ENCODE data around the gene ADAMTS3. TPM values are rescaled to one million over a fixed set of nuclear protein-coding genes. Genes with fewer than 3 reads are reported as not detected.

Gene ADAMTS3
- total RNA-seq, 6 experiments from 2014 or later: 0.03 to 0.19 TPM; not detected in 4

- TF ChIP-seq, protein P1, sequence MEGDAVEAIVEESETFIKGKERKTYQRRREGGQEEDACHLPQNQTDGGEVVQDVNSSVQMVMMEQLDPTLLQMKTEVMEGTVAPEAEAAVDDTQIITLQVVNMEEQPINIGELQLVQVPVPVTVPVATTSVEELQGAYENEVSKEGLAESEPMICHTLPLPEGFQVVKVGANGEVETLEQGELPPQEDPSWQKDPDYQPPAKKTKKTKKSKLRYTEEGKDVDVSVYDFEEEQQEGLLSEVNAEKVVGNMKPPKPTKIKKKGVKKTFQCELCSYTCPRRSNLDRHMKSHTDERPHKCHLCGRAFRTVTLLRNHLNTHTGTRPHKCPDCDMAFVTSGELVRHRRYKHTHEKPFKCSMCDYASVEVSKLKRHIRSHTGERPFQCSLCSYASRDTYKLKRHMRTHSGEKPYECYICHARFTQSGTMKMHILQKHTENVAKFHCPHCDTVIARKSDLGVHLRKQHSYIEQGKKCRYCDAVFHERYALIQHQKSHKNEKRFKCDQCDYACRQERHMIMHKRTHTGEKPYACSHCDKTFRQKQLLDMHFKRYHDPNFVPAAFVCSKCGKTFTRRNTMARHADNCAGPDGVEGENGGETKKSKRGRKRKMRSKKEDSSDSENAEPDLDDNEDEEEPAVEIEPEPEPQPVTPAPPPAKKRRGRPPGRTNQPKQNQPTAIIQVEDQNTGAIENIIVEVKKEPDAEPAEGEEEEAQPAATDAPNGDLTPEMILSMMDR (IDR thresholded peaks at IDR 0.05): 0 out of 2 replicates have a peak, but pooled peaks have one; percentile 9
- H3K4me3 Mint-ChIP-seq: no peak overlapping the region
Measured at GRCh38 chr4:72340803-72341431, 228.1 kb downstream of the ADAMTS3 start.

GRCh38 chr4:72338060-72338459 is 231.0 kb downstream of the ADAMTS3 start:
- Mint-ChIP-seq H3K27ac (no peak overlapping the region), H3K4me3 (no peak overlapping the region), H3K4me1 (ENCODE audit: low read depth) (peaks cover 8% of the 10 kb centered on the region; the same call in 1 of the 2 replicates), H3K27me3 (ENCODE audit: insufficient read depth) (peaks cover 2% of the 10 kb centered on the region; the same call in 1 of the 2 replicates), H3K9me3 (no peaks in the 10 kb centered on the region), H3K36me3 (ENCODE audit: low read depth) (no peaks in the 10 kb centered on the region)
- DNase-seq: no peak
- TF ChIP-seq, protein P1 (IDR thresholded peaks at IDR 0.05): no peak

More at GRCh38 chr4:72340803-72341431, 228.1 kb downstream of the ADAMTS3 start:
- Mint-ChIP-seq H3K4me1 (ENCODE audit: low read depth) (peaks cover 8% of the 10 kb centered on the region; the same call in 1 of the 2 replicates), H3K36me3 (ENCODE audit: low read depth) (no peaks in the 10 kb centered on the region), H3K27me3 (ENCODE audit: insufficient read depth) (peaks cover 2% of the 10 kb centered on the region; the same call in 1 of the 2 replicates), H3K9me3 (no peaks in the 10 kb centered on the region), H3K27ac (no peak overlapping the region)
- no peak for DNase-seq

GRCh38 chr4:72330381-72330780 is 238.6 kb downstream of the ADAMTS3 start:
- TF ChIP-seq, protein P1 (IDR thresholded peaks at IDR 0.05): no peak
- H3K4me1 Mint-ChIP-seq (ENCODE audit: low read depth): no peaks in the 10 kb centered on the region; the same call in 1 of the 2 replicates
- no peak overlapping the region for H3K4me3 Mint-ChIP-seq
- no peaks in the 10 kb centered on the region for H3K9me3 Mint-ChIP-seq
- no peak overlapping the region for H3K27ac Mint-ChIP-seq
- H3K27me3 Mint-ChIP-seq (ENCODE audit: insufficient read depth): no peaks in the 10 kb centered on the region
- no peaks in the 10 kb centered on the region for H3K36me3 Mint-ChIP-seq (ENCODE audit: low read depth)
- DNase-seq: no peak

DNA sequence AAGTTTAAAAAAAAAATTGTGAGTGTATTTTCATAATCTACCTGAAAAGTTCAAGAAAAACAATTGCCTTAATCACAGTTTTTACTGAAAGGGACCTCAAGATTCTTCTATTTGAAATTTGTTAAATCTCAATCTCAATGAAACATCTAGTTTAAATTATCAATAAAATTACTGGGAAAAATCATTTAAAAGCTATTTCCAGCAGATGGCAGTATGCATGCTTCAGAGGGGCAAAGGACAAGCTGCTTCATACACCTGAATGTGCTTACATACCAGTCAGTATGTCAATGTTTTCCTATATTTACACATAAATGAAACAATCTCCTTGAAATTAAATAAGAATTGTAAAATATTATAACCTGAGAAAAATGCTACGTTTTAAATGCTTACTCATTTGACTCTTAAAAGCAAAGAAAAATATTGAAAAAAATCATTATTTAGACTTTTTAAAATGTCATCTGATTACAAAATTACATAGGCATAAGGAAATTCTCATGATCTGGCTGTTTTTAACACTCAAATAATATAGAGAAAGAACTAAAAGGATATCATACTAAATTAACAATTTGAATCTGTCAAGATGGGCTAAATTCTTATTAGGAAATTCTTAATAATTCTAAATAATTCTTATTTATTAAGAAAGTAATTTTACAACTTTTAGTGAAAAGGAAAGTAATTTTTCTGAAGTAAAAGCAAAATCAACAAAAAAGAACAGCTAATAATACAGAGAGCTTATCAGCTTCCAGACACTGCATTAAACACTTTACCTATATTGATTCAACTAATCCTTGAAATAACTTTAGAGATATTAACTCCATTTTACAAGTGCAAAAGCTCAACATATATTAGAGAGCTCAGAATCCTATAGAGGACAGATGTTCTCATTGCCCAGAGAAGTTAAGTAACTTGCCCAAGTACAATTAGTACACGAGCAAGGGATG is 242.1 kb downstream of the ADAMTS3 start:
- no peaks in the 10 kb centered on the region for H3K36me3 Mint-ChIP-seq (ENCODE audit: low read depth)
- DNase-seq: peak; percentile 22

GRCh38 chr4:72325215-72325614 is 243.8 kb downstream of the ADAMTS3 start:
- no peak for DNase-seq
- no peaks in the 10 kb centered on the region; the same call in 1 of the 2 replicates for H3K27me3 Mint-ChIP-seq (ENCODE audit: insufficient read depth)
- no peaks in the 10 kb centered on the region for H3K36me3 Mint-ChIP-seq (ENCODE audit: low read depth)

More for the DNA sequence above, 242.1 kb downstream of the ADAMTS3 start:
- Mint-ChIP-seq H3K27ac (no peak overlapping the region), H3K4me1 (ENCODE audit: low read depth) (no peaks in the 10 kb centered on the region; the same call in 1 of the 2 replicates), H3K9me3 (no peaks in the 10 kb centered on the region), H3K4me3 (no peak overlapping the region), H3K27me3 (ENCODE audit: insufficient read depth) (no peaks in the 10 kb centered on the region; the same call in 1 of the 2 replicates)
- TF ChIP-seq, protein P1 (IDR thresholded peaks at IDR 0.05): peak; percentile 89

More at GRCh38 chr4:72325215-72325614, 243.8 kb downstream of the ADAMTS3 start:
- H3K27ac Mint-ChIP-seq: no peak overlapping the region
- H3K4me1 Mint-ChIP-seq (ENCODE audit: low read depth): peaks cover 6% of the 10 kb centered on the region
- H3K9me3 Mint-ChIP-seq: no peaks in the 10 kb centered on the region
- TF ChIP-seq, protein P1 (IDR thresholded peaks at IDR 0.05): no peak
- H3K4me3 Mint-ChIP-seq: no peak overlapping the region

All from HFFc6 (cell line).